Panc1 (cell line): ENCODE measurements around the gene CYSRT1. TPM values are rescaled to one million over a fixed set of nuclear protein-coding genes. Genes with fewer than 3 reads are reported as not detected.
"Not testable (repeated sequence)": the region's sequence is repeated elsewhere in the genome, so short reads cannot be mapped to it uniquely, and the experiment has no call there.

Experiments used
- ATAC-seq: fragments of 200-7000 bp; cut with Tn5 transposase; 2 replicates; pipeline ENCODE4 v1.9.1; 2020; ENCODE audit warnings: mild to moderate bottlenecking, moderate library complexity
- BruUV-seq: library from RNA; stranded (reverse); fragments of 400-500 nt; replicated peaks from 2 replicates; lab custom pipeline; 2021; lab: Mats Ljungman, UMichigan
- CTCF ChIA-PET: fragments of 300-600 bp; sonication (Branson Sonifier 250); formaldehyde crosslinking; loops from one replicate; lab custom pipeline; 2022; ENCODE audit warnings: antibody characterized with exemption; lab: Charles Lee
- POLR2A ChIA-PET: fragments of 300-600 bp; sonication (Branson Sonifier 250); formaldehyde crosslinking; loops from one replicate; lab custom pipeline; 2022; ENCODE audit warnings: antibody characterized with exemption; lab: Charles Lee
- DNase-seq: peaks from one replicate; pipeline ENCODE4 v3.0.0-alpha.2; 2010; ENCODE audit warnings: low read depth, low spot score
- H3K27ac ChIP-seq: 2 replicates; pipeline ENCODE4 v1.5.1; 2011; ENCODE audit warnings: mild to moderate bottlenecking, low read length, inconsistent platforms
- H3K27me3 ChIP-seq: fragments of 200-500 bp; sonication (Bioruptor generic); 2 replicates; pipeline ENCODE4 v1.6.0; 2014; ENCODE audit warnings: low read length, inconsistent platforms; ENCODE audit not compliant: control insufficient read depth, insufficient read depth
- H3K36me3 ChIP-seq: fragments of 200-500 bp; sonication (Bioruptor generic); 2 replicates; pipeline ENCODE4 v1.5.1; 2014; ENCODE audit warnings: inconsistent platforms, mild to moderate bottlenecking, low read length, moderate library complexity; ENCODE audit not compliant: control insufficient read depth, insufficient read depth
- H3K4me1 ChIP-seq: 2 replicates; pipeline ENCODE4 v1.5.1; 2011; ENCODE audit warnings: inconsistent platforms, mild to moderate bottlenecking, low read length, moderate library complexity; ENCODE audit not compliant: control insufficient read depth, insufficient read depth
- H3K4me3 ChIP-seq, 2 experiments: 2 replicates each; pipeline ENCODE4 v1.5.1; 2011 to 2012; ENCODE audit warnings: low read depth in 2 of 2, low read length in 2 of 2, mild to moderate bottlenecking in 2 of 2, inconsistent platforms in 1 of 2, moderate library complexity in 1 of 2
- H3K9me3 ChIP-seq: fragments of 200-500 bp; sonication (Bioruptor generic); 2 replicates; pipeline ENCODE4 v1.5.1; 2014; ENCODE audit warnings: low read depth, mild to moderate bottlenecking, inconsistent platforms, low read length, moderate library complexity; ENCODE audit not compliant: control insufficient read depth, insufficient read depth
- POLR2AphosphoS5 ChIP-seq: IDR thresholded peaks from 2 replicates; pipeline ENCODE4 v1.6.1; 2012; ENCODE audit warnings: mild to moderate bottlenecking, low read depth, low read length, moderate library complexity
- SIN3A ChIP-seq: IDR thresholded peaks from 2 replicates; pipeline ENCODE4 v1.6.1; 2012; ENCODE audit warnings: low read depth, mild to moderate bottlenecking, low read length, moderate library complexity, borderline replicate concordance; ENCODE audit not compliant: insufficient read depth
- TCF7L2 ChIP-seq: IDR thresholded peaks from 2 replicates; pipeline ENCODE4 v1.6.1; 2011; ENCODE audit warnings: mild to moderate bottlenecking, low read depth, low read length, inconsistent platforms
- in situ Hi-C: cut with HindIII; loops from 2 replicates; pipeline ENCODE4 v1.10.0; 2016; ENCODE audit warnings: low sequenced_read_pairs, low pct_unique_long_range_greater_than_20kb
- intact Hi-C: fragments of 100-400 bp; cut with micrococcal nuclease; formaldehyde crosslinking; loops from one replicate; pipeline ENCODE4 v1.10.0; 2022; ENCODE audit not compliant: unreplicated experiment
- total RNA-seq: library from RNA; stranded (reverse); gene quantifications from one replicate; pipeline ENCODE4 v1.2.1, GENCODE V29; 2021; ENCODE audit not compliant: unreplicated experiment
- TF ChIP-seq, protein P1 (sequence below): fragments of 450-650 bp; IDR thresholded peaks from 2 replicates; pipeline ENCODE4 v1.5.1; 2017; ENCODE audit warnings: mild to moderate bottlenecking
- TF ChIP-seq, protein P2 (sequence below), 2 experiments: IDR thresholded peaks; 2 replicates each; pipeline ENCODE4 v1.6.1; 2011 to 2012; ENCODE audit warnings: low read depth in 2 of 2, control low read depth in 1 of 2, low read length in 1 of 2, mild to moderate bottlenecking in 1 of 2, moderate library complexity in 1 of 2; ENCODE audit not compliant: insufficient read depth in 1 of 2

The CYSRT1 gene
- total RNA-seq, 1 experiment from 2014 or later, result 0.67 TPM

DNA sequence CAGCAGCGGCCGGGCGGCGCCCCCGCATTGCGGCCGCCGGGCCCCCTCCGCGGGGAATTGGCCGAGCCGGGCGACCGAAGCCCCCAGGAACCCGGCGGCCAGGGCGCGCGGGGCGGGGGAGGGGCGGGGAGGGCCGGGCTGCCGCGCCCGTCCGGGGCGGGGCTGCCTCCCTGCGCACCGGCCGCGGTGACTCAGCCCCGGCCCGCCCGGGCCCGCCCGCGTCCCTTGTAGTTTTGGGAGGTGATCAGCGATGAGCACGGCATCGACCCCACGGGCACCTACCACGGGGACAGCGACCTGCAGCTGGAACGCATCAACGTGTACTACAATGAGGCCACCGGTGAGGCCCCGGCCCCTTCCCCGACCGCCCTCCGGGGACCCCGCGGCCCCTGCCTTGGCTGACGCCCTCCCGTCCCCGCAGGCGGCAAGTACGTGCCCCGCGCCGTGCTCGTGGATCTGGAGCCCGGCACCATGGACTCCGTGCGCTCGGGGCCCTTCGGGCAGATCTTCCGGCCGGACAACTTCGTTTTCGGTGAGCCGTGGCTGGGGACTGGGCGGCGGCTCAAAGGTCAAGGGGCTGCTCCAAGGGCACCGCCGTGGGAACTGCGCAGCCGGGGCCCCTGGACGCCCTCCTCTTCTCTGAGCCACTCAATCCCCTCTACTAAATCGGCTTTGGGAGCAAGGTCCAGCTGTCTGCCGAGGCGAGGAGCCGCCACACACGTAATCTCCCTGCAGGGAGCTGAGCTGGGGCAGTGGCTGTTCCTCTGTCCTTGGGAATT, 16.7 kb downstream of the CYSRT1 start:
- intact Hi-C loops (no loop called here), in situ Hi-C loops (no loop called here)
- Histone ChIP-seq H3K27me3 (no peaks in the 10 kb centered on the region), H3K27ac (peak overlapping the region; percentile 77; the same call in 1 of the 2 replicates), H3K4me3 (peak overlapping the region; percentile 58 to 70), H3K4me1 (peaks cover 41% of the 10 kb centered on the region), H3K36me3 (peaks cover 4% of the 10 kb centered on the region), H3K9me3 (no peaks in the 10 kb centered on the region)
- DNase-seq (no peak), ATAC-seq (peak; percentile 7)
- TF ChIP-seq, protein P1, sequence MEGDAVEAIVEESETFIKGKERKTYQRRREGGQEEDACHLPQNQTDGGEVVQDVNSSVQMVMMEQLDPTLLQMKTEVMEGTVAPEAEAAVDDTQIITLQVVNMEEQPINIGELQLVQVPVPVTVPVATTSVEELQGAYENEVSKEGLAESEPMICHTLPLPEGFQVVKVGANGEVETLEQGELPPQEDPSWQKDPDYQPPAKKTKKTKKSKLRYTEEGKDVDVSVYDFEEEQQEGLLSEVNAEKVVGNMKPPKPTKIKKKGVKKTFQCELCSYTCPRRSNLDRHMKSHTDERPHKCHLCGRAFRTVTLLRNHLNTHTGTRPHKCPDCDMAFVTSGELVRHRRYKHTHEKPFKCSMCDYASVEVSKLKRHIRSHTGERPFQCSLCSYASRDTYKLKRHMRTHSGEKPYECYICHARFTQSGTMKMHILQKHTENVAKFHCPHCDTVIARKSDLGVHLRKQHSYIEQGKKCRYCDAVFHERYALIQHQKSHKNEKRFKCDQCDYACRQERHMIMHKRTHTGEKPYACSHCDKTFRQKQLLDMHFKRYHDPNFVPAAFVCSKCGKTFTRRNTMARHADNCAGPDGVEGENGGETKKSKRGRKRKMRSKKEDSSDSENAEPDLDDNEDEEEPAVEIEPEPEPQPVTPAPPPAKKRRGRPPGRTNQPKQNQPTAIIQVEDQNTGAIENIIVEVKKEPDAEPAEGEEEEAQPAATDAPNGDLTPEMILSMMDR, result no peak
- POLR2A ChIA-PET, result interaction anchor here (1.6 kb wide), 1 partner anchor 12 kb away, joined by 4 read pairs; no protein-coding TSS in a partner anchor
- no TSS peak for BruUV-seq
- CTCF ChIA-PET, result no interaction called here

DNA sequence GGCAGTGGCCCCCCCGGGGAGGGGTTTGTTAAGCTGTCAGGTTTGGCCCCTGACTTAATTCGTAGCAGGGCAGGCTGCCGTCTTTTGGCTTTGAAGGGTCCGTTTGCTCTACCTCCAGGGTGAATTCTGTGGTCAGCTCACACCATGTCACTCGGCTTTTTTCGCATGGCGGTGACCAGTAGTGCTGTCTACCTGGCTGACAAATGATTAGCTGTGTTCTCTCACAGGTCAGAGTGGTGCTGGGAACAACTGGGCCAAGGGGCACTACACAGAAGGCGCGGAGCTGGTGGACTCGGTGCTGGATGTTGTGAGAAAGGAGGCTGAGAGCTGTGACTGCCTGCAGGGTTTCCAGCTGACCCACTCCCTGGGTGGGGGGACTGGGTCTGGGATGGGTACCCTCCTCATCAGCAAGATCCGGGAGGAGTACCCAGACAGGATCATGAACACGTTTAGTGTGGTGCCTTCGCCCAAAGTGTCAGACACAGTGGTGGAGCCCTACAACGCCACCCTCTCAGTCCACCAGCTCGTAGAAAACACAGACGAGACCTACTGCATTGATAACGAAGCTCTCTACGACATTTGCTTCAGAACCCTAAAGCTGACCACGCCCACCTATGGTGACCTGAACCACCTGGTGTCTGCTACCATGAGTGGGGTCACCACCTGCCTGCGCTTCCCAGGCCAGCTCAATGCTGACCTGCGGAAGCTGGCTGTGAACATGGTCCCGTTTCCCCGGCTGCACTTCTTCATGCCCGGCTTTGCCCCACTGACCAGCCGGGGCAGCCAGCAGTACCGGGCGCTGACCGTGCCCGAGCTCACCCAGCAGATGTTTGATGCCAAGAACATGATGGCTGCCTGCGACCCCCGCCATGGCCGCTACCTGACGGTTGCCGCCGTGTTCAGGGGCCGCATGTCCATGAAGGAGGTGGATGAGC, 17.6 kb downstream of the CYSRT1 start:
- ChIA-PET CTCF (no interaction called here), POLR2A (interaction anchor here (0.6 to 1.6 kb wide), 2 partner anchors 12 to 80 kb away, joined by 4 to 17 read pairs; no protein-coding TSS in a partner anchor)
- peaks cover 4% of the 10 kb centered on the region for H3K36me3 ChIP-seq
- ATAC-seq (no peak), DNase-seq (no peak)
- in situ Hi-C loops (no loop called here), intact Hi-C loops (no loop called here)
- TF ChIP-seq SIN3A, result no peak
- TF ChIP-seq, protein P1, result no peak
- TF ChIP-seq TCF7L2, result no peak
- TF ChIP-seq, protein P2, sequence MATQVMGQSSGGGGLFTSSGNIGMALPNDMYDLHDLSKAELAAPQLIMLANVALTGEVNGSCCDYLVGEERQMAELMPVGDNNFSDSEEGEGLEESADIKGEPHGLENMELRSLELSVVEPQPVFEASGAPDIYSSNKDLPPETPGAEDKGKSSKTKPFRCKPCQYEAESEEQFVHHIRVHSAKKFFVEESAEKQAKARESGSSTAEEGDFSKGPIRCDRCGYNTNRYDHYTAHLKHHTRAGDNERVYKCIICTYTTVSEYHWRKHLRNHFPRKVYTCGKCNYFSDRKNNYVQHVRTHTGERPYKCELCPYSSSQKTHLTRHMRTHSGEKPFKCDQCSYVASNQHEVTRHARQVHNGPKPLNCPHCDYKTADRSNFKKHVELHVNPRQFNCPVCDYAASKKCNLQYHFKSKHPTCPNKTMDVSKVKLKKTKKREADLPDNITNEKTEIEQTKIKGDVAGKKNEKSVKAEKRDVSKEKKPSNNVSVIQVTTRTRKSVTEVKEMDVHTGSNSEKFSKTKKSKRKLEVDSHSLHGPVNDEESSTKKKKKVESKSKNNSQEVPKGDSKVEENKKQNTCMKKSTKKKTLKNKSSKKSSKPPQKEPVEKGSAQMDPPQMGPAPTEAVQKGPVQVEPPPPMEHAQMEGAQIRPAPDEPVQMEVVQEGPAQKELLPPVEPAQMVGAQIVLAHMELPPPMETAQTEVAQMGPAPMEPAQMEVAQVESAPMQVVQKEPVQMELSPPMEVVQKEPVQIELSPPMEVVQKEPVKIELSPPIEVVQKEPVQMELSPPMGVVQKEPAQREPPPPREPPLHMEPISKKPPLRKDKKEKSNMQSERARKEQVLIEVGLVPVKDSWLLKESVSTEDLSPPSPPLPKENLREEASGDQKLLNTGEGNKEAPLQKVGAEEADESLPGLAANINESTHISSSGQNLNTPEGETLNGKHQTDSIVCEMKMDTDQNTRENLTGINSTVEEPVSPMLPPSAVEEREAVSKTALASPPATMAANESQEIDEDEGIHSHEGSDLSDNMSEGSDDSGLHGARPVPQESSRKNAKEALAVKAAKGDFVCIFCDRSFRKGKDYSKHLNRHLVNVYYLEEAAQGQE (IDR thresholded peaks at IDR 0.05; ENCODE audit: insufficient read depth in 1 of 2, low read depth in 2 of 2, low read length in 1 of 2), result no peak
- no peak; the same call in 1 of the 2 replicates for TF ChIP-seq POLR2AphosphoS5
- H3K4me1 ChIP-seq, result peaks cover 33% of the 10 kb centered on the region
- H3K27me3 ChIP-seq, result no peaks in the 10 kb centered on the region
- BruUV-seq, result no TSS peak
- H3K27ac ChIP-seq, result peak overlapping the region; percentile 77
- H3K4me3 ChIP-seq, result peak overlapping the region; percentile 58 to 70
- H3K9me3 ChIP-seq, result no peaks in the 10 kb centered on the region

DNA sequence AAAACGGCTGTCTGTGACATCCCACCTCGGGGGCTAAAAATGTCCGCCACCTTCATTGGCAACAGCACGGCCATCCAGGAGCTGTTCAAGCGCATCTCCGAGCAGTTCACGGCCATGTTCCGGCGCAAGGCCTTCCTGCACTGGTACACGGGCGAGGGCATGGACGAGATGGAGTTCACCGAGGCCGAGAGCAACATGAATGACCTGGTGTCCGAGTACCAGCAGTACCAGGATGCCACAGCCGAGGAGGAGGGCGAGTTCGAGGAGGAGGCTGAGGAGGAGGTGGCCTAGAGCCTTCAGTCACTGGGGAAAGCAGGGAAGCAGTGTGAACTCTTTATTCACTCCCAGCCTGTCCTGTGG, 18.3 kb downstream of the CYSRT1 start:
- intact Hi-C loops, ATAC-seq, H3K27me3 ChIP-seq, H3K9me3 ChIP-seq, in situ Hi-C loops, H3K36me3 ChIP-seq, CTCF ChIA-PET, DNase-seq: not testable (repeated sequence)
- peak overlapping the region; percentile 58 to 70 for H3K4me3 ChIP-seq
- BruUV-seq, result TSS peak; percentile 96
- H3K4me1 ChIP-seq, result peaks cover 26% of the 10 kb centered on the region
- H3K27ac ChIP-seq, result peak overlapping the region; percentile 4; the same call in 1 of the 2 replicates
- POLR2A ChIA-PET, result interaction anchor here (1.6 kb wide), 1 partner anchor 11 kb away, joined by 4 read pairs; no protein-coding TSS in a partner anchor
